ENCODE results near the gene RAB20. TPM values are rescaled to one million over a fixed set of nuclear protein-coding genes. Genes with fewer than 3 reads are reported as not detected.

The RAB20 gene
- total RNA-seq, 1 donor from 2014 or later: 8.2 TPM

DNA sequence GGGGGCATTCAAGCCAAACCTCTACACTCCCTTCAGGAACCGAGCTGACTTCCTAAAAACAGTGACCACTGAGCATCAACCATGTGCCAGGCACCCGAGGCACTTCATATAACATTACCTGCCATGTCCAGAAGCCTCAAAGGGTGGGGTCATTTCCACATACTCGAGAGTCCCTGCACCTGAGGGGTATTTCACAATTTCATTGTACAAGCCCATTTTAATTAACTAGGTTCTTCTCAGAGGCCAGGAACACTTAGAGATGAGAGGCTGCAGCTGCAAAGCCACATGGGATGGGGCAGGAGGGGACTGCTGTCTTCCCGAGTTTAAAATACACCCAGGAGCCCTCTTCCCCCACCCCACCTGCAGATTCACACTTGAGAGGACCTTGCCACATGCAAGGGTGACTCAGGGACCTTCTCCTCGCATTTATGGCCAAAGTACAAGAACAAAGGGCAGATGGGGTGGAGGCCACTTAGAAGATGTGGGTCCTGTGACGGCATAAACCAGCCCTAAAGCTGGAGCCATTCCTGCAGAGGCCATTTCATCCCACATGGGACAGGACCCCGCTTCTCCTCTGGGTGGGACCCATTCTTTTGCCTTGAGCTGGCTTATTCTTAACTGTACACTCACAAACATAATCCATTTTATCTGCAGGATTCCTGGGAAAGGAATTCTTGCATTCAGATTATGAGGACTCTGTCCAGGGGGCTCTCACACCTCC is 43.9 kb downstream of the RAB20 start:
- Histone ChIP-seq H3K36me3 (ENCODE audit: control insufficient read depth, insufficient read depth, low read length) (no peaks in the 10 kb centered on the region), H3K27me3 (ENCODE audit: control insufficient read depth, insufficient read depth, low read length) (no peaks in the 10 kb centered on the region), H3K4me3 (ENCODE audit: low read depth, low read length) (no peak overlapping the region)
- no peak for FAIRE-seq
- TF ChIP-seq, protein P1, sequence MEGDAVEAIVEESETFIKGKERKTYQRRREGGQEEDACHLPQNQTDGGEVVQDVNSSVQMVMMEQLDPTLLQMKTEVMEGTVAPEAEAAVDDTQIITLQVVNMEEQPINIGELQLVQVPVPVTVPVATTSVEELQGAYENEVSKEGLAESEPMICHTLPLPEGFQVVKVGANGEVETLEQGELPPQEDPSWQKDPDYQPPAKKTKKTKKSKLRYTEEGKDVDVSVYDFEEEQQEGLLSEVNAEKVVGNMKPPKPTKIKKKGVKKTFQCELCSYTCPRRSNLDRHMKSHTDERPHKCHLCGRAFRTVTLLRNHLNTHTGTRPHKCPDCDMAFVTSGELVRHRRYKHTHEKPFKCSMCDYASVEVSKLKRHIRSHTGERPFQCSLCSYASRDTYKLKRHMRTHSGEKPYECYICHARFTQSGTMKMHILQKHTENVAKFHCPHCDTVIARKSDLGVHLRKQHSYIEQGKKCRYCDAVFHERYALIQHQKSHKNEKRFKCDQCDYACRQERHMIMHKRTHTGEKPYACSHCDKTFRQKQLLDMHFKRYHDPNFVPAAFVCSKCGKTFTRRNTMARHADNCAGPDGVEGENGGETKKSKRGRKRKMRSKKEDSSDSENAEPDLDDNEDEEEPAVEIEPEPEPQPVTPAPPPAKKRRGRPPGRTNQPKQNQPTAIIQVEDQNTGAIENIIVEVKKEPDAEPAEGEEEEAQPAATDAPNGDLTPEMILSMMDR (IDR thresholded peaks at IDR 0.05; ENCODE audit: insufficient read depth, low read length, severe bottlenecking): no peak
- no peak for DNase-seq (ENCODE audit: low read depth)

DNA sequence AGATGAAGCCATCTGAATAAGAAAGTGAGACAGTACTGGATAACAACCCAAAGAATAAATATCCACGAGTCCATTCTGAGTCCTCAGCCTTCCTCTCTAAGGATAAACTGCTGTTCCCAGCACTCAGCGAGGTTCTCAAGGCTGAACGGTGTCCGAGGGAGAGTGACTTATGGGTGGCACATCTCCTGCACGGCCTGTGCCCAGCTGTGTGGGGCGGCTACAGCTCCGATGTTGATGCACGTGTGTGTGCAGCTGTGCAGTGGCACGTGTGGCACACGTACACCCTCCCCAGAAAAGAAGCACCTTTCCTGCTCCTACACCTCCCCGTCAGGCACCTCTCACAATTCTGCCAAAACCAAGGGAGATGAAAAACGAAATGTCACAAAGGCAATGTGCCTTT is 45.0 kb downstream of the RAB20 start:
- TF ChIP-seq, protein P1 (IDR thresholded peaks at IDR 0.05; ENCODE audit: insufficient read depth, low read length, severe bottlenecking): no peak
- DNase-seq (ENCODE audit: low read depth) (no peak), FAIRE-seq (no peak)
- Histone ChIP-seq H3K36me3 (ENCODE audit: control insufficient read depth, insufficient read depth, low read length) (no peaks in the 10 kb centered on the region), H3K27me3 (ENCODE audit: control insufficient read depth, insufficient read depth, low read length) (no peaks in the 10 kb centered on the region), H3K4me3 (ENCODE audit: low read depth, low read length) (no peak overlapping the region)

DNA sequence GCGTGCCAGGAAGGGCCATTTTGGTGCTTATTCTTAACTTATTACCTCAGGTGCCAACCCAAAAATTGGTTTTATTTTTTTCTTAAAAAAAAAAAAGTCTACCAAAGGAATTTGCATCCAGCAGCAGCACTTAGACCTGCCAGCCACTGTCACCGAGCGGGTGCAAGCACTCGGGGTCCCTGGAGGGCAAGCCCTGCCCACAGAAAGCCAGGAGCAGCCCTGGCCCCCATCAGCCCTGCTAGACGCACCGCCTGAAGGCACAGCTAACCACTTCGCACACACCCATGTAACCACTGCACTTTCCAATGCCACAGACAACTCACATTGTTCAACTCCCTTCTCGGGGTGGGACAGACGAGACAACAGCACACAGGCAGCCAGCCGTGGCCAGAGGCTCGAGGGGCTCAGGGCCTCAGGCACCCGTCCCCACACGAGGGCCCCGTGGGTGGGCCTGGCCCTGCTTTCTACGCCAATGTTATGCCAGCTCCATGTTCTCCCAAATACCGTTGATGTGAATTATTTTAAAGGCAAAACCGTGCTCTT is 49.3 kb downstream of the RAB20 start:
- TF ChIP-seq, protein P1 (IDR thresholded peaks at IDR 0.05; ENCODE audit: insufficient read depth, low read length, severe bottlenecking): no peak
- H3K27me3 ChIP-seq (ENCODE audit: control insufficient read depth, insufficient read depth, low read length): no peaks in the 10 kb centered on the region
- no peak overlapping the region for H3K4me3 ChIP-seq (ENCODE audit: low read depth, low read length)
- H3K36me3 ChIP-seq (ENCODE audit: control insufficient read depth, insufficient read depth, low read length): peaks cover 2% of the 10 kb centered on the region
- FAIRE-seq (no peak), DNase-seq (ENCODE audit: low read depth) (no peak)

DNA sequence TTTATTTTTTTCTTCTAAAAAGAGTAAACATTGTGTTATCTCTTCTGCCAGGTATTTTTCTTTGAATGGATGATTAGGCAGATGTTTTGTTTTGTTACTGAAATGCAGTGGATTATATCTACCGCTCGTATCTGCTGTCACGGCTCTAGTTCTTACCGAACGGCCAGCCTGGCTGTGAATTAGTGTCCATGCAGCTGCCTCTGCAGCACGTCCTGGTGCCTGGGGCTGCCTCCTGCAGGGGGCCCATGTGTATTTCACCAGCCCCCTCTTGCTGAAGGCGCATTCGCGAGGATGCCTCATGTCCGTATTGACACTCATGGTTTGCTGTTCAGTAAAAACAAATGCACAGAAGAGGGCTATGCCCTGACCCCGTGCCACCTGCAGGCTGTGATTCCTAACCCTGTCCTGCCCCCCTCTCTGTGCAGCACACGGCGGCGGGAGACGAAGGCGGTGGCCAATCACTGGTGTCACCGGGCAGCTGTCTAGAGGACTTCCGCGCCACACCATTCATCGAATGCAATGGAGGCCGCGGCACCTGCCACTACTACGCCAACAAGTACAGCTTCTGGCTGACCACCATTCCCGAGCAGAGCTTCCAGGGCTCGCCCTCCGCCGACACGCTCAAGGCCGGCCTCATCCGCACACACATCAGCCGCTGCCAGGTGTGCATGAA is 49.9 kb downstream of the RAB20 start:
- Histone ChIP-seq H3K4me3 (ENCODE audit: low read depth, low read length) (no peak overlapping the region), H3K36me3 (ENCODE audit: control insufficient read depth, insufficient read depth, low read length) (peaks cover 2% of the 10 kb centered on the region), H3K27me3 (ENCODE audit: control insufficient read depth, insufficient read depth, low read length) (no peaks in the 10 kb centered on the region)
- FAIRE-seq (no peak), DNase-seq (ENCODE audit: low read depth) (no peak)
- TF ChIP-seq, protein P1 (IDR thresholded peaks at IDR 0.05; ENCODE audit: insufficient read depth, low read length, severe bottlenecking): no peak

DNA sequence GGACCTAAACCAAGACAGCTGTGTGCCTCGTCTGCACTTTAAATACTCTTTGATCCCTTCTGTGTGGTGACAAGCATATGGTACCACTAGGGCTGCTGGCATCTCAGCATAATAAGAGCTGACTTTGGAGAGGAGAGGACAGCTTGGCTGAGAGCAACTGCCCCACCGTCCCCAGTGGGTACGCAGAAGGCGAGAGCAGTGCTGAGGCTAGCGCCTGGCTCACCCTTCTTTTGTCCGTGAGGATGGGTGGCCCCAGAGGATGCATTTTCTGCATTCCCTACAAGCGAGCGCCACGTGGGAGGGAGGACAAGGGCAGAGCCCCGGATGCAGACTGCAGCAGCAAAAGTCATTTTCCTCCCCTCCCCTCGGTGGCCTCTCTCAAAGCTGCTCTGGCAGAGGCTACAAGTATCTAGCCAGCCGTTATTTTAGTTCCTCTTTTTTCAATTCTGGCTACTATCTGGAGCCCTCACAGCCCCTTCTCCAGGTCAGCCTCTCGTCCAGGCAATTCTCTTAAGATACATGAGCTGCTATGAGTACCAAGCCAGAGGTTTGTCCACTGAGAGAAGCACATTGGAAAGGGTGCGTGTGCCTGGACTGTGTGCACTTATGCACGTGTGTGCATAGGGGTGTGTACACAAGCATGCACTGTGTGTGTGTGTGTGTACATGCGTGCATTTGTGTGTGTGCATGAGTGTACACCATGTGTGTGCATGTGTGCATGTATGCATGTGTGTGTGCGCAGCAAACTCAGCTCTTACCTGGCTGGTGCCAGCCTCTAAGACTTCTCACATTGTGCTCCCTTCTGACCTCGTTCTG is 51.3 kb downstream of the RAB20 start:
- H3K27me3 ChIP-seq (ENCODE audit: control insufficient read depth, insufficient read depth, low read length): no peaks in the 10 kb centered on the region
- peaks cover 2% of the 10 kb centered on the region for H3K36me3 ChIP-seq (ENCODE audit: control insufficient read depth, insufficient read depth, low read length)
- DNase-seq (ENCODE audit: low read depth): no peak
- H3K4me3 ChIP-seq (ENCODE audit: low read depth, low read length): no peak overlapping the region
- FAIRE-seq: peak; percentile 40
- TF ChIP-seq, protein P1 (IDR thresholded peaks at IDR 0.05; ENCODE audit: insufficient read depth, low read length, severe bottlenecking): no peak
